ENCODE data around the gene SPON1.

SPON1 gene

DNA sequence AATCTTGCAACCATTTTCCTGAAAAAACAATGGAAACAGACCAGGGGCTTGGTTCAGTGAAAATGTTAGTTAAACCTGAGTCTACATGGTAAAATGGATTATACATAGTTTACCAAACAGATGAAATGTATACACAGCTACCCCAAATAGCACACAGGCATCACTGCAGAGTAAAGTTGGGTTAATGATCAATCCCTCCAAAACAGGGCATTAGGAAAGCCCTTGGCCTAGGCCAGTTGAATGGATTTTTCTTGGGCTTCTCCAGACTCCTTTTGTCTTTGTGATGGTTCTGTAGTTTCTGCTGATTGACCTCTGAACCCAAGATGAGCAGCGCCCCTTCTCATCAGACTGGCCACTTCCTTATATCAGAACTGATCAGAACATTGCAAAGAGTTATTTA is 222.9 kb downstream of the SPON1 start:
- Histone ChIP-seq H3K36me3 (ENCODE audit: control insufficient read depth in 1 of 2, insufficient read depth in 2 of 2, low read depth in 1 of 2, low read length in 2 of 2) (no peaks in the 10 kb centered on the region), H3K9ac (ENCODE audit: low read length) (no peak overlapping the region), H3K14ac (ENCODE audit: low read length in 2 of 2) (no peak overlapping the region), H3K23ac (ENCODE audit: low read length in 2 of 2) (no peak overlapping the region), H2BK5ac (ENCODE audit: low read depth, low read length, poor library complexity, severe bottlenecking) (no peak overlapping the region), H3K4me1 (ENCODE audit: control insufficient read depth, insufficient read depth, low read depth, low read length) (no peaks in the 10 kb centered on the region), H3K4me2 (ENCODE audit: low read length, poor library complexity, severe bottlenecking) (no peak overlapping the region), H3K9me3 (ENCODE audit: control insufficient read depth, low read length) (no peaks in the 10 kb centered on the region), H2BK120ac (ENCODE audit: low read depth, low read length) (no peak overlapping the region), H3K18ac (ENCODE audit: low read depth in 1 of 2, low read length in 2 of 2) (no peak overlapping the region), H2AFZ (ENCODE audit: low read depth, low read length) (no peak overlapping the region), H3K4ac (ENCODE audit: low read depth in 1 of 2, low read length in 2 of 2) (no peak overlapping the region), H4K91ac (ENCODE audit: low read length) (no peak overlapping the region), H4K8ac (ENCODE audit: low read length) (no peak overlapping the region), H3K4me3 (ENCODE audit: insufficient read depth in 1 of 2, low read depth in 1 of 2, low read length in 2 of 2) (no peak overlapping the region), H3K79me1 (replicated peaks; ENCODE audit: low read length, poor library complexity, severe bottlenecking) (no peaks in the 10 kb centered on the region), H2BK12ac (ENCODE audit: low read length in 2 of 2) (no peak overlapping the region), H3K27me3 (ENCODE audit: control insufficient read depth in 1 of 2, insufficient read depth in 1 of 2, low read length in 2 of 2) (no peaks in the 10 kb centered on the region), H3K27ac (ENCODE audit: low read length, poor library complexity, severe bottlenecking) (no peak overlapping the region), H2BK15ac (ENCODE audit: low read depth, poor library complexity, severe bottlenecking) (no peak overlapping the region), H2AK5ac (ENCODE audit: low read length, severe bottlenecking) (no peak overlapping the region)
- 69% methylated on average over 1 of the region's 1 CpG for WGBS
- DNase-seq = no peak

DNA sequence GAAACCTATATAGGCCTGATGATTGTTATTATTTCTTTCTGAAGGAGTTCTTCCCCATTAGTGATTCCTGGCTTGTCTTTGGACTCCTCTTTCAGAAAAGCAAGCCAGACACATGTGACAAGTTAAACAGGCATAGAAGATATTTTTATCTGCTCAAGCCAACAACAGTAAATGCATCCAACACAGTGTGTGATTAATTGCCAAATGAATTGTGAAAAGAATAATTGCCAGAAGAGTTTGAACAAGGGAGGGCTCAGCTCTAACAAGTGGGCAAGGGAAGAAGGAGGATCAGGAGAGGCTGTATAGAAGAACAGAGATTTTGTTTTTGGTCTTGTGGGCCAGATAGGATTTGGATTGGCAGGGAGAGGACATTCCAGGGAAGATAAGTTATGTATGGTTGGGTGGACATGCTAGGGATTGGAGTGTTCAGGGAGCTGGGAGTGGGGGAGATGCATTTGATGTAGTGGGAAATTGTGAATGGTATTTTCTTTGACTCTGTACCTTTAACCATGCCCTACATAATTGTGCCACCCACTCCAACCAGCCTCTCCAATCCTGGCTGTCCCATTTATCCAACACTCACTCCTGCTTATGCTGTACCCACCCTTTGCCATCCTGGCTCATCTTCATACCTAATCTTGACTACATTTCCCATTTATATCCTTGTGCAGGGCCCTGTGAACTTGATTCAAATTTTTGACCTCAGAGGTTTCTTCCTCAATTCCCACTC is 223.7 kb downstream of the SPON1 start:
- Histone ChIP-seq H3K4me1 (ENCODE audit: control insufficient read depth, insufficient read depth, low read depth, low read length) (no peaks in the 10 kb centered on the region), H3K18ac (ENCODE audit: low read depth in 1 of 2, low read length in 2 of 2) (no peak overlapping the region), H3K27me3 (ENCODE audit: control insufficient read depth in 1 of 2, insufficient read depth in 1 of 2, low read length in 2 of 2) (no peaks in the 10 kb centered on the region), H4K91ac (ENCODE audit: low read length) (no peak overlapping the region), H3K79me1 (replicated peaks; ENCODE audit: low read length, poor library complexity, severe bottlenecking) (no peaks in the 10 kb centered on the region), H2AFZ (ENCODE audit: low read depth, low read length) (no peak overlapping the region), H3K9me3 (ENCODE audit: control insufficient read depth, low read length) (no peaks in the 10 kb centered on the region), H3K36me3 (ENCODE audit: control insufficient read depth in 1 of 2, insufficient read depth in 2 of 2, low read depth in 1 of 2, low read length in 2 of 2) (no peaks in the 10 kb centered on the region), H3K4me2 (ENCODE audit: low read length, poor library complexity, severe bottlenecking) (no peak overlapping the region), H3K4me3 (ENCODE audit: insufficient read depth in 1 of 2, low read depth in 1 of 2, low read length in 2 of 2) (no peak overlapping the region), H3K9ac (ENCODE audit: low read length) (no peak overlapping the region), H2BK15ac (ENCODE audit: low read depth, poor library complexity, severe bottlenecking) (no peak overlapping the region), H2BK12ac (ENCODE audit: low read length in 2 of 2) (no peak overlapping the region), H3K14ac (ENCODE audit: low read length in 2 of 2) (no peak overlapping the region), H3K27ac (ENCODE audit: low read length, poor library complexity, severe bottlenecking) (no peak overlapping the region), H2BK120ac (ENCODE audit: low read depth, low read length) (no peak overlapping the region), H2BK5ac (ENCODE audit: low read depth, low read length, poor library complexity, severe bottlenecking) (no peak overlapping the region), H2AK5ac (ENCODE audit: low read length, severe bottlenecking) (no peak overlapping the region), H3K23ac (ENCODE audit: low read length in 2 of 2) (no peak overlapping the region), H4K8ac (ENCODE audit: low read length) (no peak overlapping the region), H3K4ac (ENCODE audit: low read depth in 1 of 2, low read length in 2 of 2) (no peak overlapping the region)
- DNase-seq = no peak

DNA sequence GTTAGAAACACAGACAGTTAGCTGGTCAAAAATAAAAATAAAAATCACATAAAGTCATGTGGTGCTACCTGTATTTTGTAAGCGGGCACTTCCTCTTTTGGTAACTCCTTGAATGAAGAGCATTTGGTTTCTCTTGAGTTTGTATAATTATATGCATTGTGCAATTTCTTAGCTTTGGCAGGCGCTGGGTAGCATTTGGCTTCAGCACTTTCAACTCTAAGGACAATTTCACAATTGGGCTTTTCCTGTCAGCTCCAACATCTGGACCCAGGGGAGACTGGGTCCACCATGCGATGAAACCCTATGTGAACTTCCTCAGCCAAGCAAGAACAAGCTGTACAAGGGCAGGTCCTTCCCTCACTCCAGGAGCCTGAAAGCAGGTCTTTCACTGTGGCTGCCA is 227.4 kb downstream of the SPON1 start:
- H3K18ac ChIP-seq (ENCODE audit: low read depth in 1 of 2, low read length in 2 of 2) = no peak overlapping the region
- H3K36me3 ChIP-seq (ENCODE audit: control insufficient read depth in 1 of 2, insufficient read depth in 2 of 2, low read depth in 1 of 2, low read length in 2 of 2) = no peaks in the 10 kb centered on the region
- no peak overlapping the region for H2BK120ac ChIP-seq (ENCODE audit: low read depth, low read length)
- no peak overlapping the region for H3K4ac ChIP-seq (ENCODE audit: low read depth in 1 of 2, low read length in 2 of 2)
- no peak overlapping the region for H4K8ac ChIP-seq (ENCODE audit: low read length)
- no peak overlapping the region for H2BK15ac ChIP-seq (ENCODE audit: low read depth, poor library complexity, severe bottlenecking)
- no peak overlapping the region for H2BK12ac ChIP-seq (ENCODE audit: low read length in 2 of 2)
- H2AFZ ChIP-seq (ENCODE audit: low read depth, low read length) = no peak overlapping the region
- no peaks in the 10 kb centered on the region for H3K79me1 ChIP-seq (replicated peaks; ENCODE audit: low read length, poor library complexity, severe bottlenecking)
- H4K91ac ChIP-seq (ENCODE audit: low read length) = no peak overlapping the region
- H3K4me1 ChIP-seq (ENCODE audit: control insufficient read depth, insufficient read depth, low read depth, low read length) = no peaks in the 10 kb centered on the region
- H2AK5ac ChIP-seq (ENCODE audit: low read length, severe bottlenecking) = no peak overlapping the region
- H3K23ac ChIP-seq (ENCODE audit: low read length in 2 of 2) = no peak overlapping the region
- no peak overlapping the region for H3K27ac ChIP-seq (ENCODE audit: low read length, poor library complexity, severe bottlenecking)
- no peak overlapping the region for H3K14ac ChIP-seq (ENCODE audit: low read length in 2 of 2)
- no peaks in the 10 kb centered on the region for H3K9me3 ChIP-seq (ENCODE audit: control insufficient read depth, low read length)
- WGBS = 94% methylated on average over 3 of the region's 3 CpGs
- no peak overlapping the region for H3K4me2 ChIP-seq (ENCODE audit: low read length, poor library complexity, severe bottlenecking)
- peak overlapping the region in 1 of 2 experiments; percentile 20 for H3K4me3 ChIP-seq (ENCODE audit: insufficient read depth in 1 of 2, low read depth in 1 of 2, low read length in 2 of 2)
- no peak for DNase-seq
- no peak overlapping the region for H2BK5ac ChIP-seq (ENCODE audit: low read depth, low read length, poor library complexity, severe bottlenecking)
- peaks cover 0 to 9% of the 10 kb centered on the region in 2 experiments for H3K27me3 ChIP-seq (ENCODE audit: control insufficient read depth in 1 of 2, insufficient read depth in 1 of 2, low read length in 2 of 2)
- no peak overlapping the region for H3K9ac ChIP-seq (ENCODE audit: low read length)

DNA sequence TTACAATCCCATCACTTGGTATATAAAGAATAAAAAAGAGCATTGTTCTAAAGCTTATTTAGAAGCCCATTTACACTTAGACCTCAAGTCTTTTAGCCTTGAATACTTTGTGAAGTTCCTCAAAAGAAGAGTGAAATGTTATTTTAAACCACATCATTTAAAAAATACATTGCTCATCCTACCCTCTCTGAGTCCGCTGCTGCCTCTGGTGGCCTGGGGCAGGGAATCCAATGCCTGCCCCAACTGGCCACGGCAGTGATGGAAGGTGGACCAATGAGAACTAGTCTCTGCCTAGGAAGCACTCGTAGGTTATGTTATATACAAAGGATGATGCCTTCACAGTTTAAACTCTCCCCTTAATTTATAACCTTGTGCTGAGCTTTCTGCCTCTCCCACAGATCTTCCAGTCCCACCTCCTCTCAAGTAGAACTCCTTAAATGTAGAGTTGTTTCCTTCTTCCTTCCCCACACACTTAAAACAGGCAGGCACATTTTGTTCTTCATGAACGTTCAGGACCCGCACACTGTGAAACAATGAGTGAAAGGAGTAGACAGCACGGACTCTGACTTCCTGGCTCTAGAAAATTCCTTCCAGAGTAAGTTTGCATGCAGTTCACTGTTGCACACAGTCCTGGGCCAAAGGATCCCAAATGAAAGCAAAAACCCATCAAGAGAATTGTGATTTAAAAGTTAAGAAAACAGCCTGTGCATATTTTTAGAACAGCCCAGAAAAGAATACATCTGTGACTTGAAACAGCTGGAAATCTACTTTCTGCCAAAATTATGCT is 228.7 kb downstream of the SPON1 start:
- H3K14ac ChIP-seq (ENCODE audit: low read length in 2 of 2) = no peak overlapping the region
- H2BK5ac ChIP-seq (ENCODE audit: low read depth, low read length, poor library complexity, severe bottlenecking) = no peak overlapping the region
- H2AK5ac ChIP-seq (ENCODE audit: low read length, severe bottlenecking) = no peak overlapping the region
- H3K23ac ChIP-seq (ENCODE audit: low read length in 2 of 2) = no peak overlapping the region
- no peaks in the 10 kb centered on the region for H3K9me3 ChIP-seq (ENCODE audit: control insufficient read depth, low read length)
- H3K27me3 ChIP-seq (ENCODE audit: control insufficient read depth in 1 of 2, insufficient read depth in 1 of 2, low read length in 2 of 2) = peaks cover 0 to 9% of the 10 kb centered on the region in 2 experiments
- H3K36me3 ChIP-seq (ENCODE audit: control insufficient read depth in 1 of 2, insufficient read depth in 2 of 2, low read depth in 1 of 2, low read length in 2 of 2) = no peaks in the 10 kb centered on the region
- H3K4me3 ChIP-seq (ENCODE audit: insufficient read depth in 1 of 2, low read depth in 1 of 2, low read length in 2 of 2) = peak overlapping the region in 1 of 2 experiments; percentile 6
- no peak overlapping the region for H2BK120ac ChIP-seq (ENCODE audit: low read depth, low read length)
- H3K9ac ChIP-seq (ENCODE audit: low read length) = peak overlapping the region; percentile 34
- no peak overlapping the region for H3K18ac ChIP-seq (ENCODE audit: low read depth in 1 of 2, low read length in 2 of 2)
- no peak overlapping the region for H3K27ac ChIP-seq (ENCODE audit: low read length, poor library complexity, severe bottlenecking)
- H4K8ac ChIP-seq (ENCODE audit: low read length) = no peak overlapping the region
- DNase-seq = no peak
- no peak overlapping the region for H3K4ac ChIP-seq (ENCODE audit: low read depth in 1 of 2, low read length in 2 of 2)
- no peak overlapping the region for H4K91ac ChIP-seq (ENCODE audit: low read length)
- no peak overlapping the region for H2AFZ ChIP-seq (ENCODE audit: low read depth, low read length)
- H3K4me2 ChIP-seq (ENCODE audit: low read length, poor library complexity, severe bottlenecking) = no peak overlapping the region
- no peaks in the 10 kb centered on the region for H3K79me1 ChIP-seq (replicated peaks; ENCODE audit: low read length, poor library complexity, severe bottlenecking)
- no peak overlapping the region for H2BK15ac ChIP-seq (ENCODE audit: low read depth, poor library complexity, severe bottlenecking)
- 73% methylated on average over 6 of the region's 6 CpGs for WGBS
- no peaks in the 10 kb centered on the region for H3K4me1 ChIP-seq (ENCODE audit: control insufficient read depth, insufficient read depth, low read depth, low read length)
- no peak overlapping the region for H2BK12ac ChIP-seq (ENCODE audit: low read length in 2 of 2)
